Activated T-helper 2 cell treated with anti-CD3 and anti-CD28 coated beads, Interferon-gamma antibody, Interleukin-2, Interleukin-4, amounts not matched to agents 10 μg/mL and 5 μg/mL and 100 μg/mL, durations not matched to agents 14 hours and 24 hours and 36 hours (primary cell): ENCODE measurements around the gene WDFY4. TPM values are rescaled to one million over a fixed set of nuclear protein-coding genes. Genes with fewer than 3 reads are reported as not detected.
A peak's percentile ranks its signal among the peaks of the same experiment; 100 is the strongest.

Experiments used
- DNase-seq: peaks from one replicate; pipeline ENCODE4 v3.0.0; 2021; ENCODE audit warnings: low spot score
- H3K27ac Mint-ChIP-seq: one replicate; pipeline ENCODE4 v1.8.0; 2021; ENCODE audit warnings: mixed read lengths
- H3K27me3 Mint-ChIP-seq: one replicate; pipeline ENCODE4 v1.8.0; 2021; ENCODE audit warnings: low read depth, mixed read lengths
- H3K36me3 Mint-ChIP-seq: one replicate; pipeline ENCODE4 v1.8.0; 2021; ENCODE audit warnings: low read depth, mixed read lengths
- H3K4me1 Mint-ChIP-seq: one replicate; pipeline ENCODE4 v1.8.0; 2021; ENCODE audit warnings: low read depth, mixed read lengths
- H3K4me3 Mint-ChIP-seq: one replicate; pipeline ENCODE4 v1.8.0; 2021; ENCODE audit warnings: low read depth, mild to moderate bottlenecking, moderate library complexity, mixed read lengths
- H3K9me3 Mint-ChIP-seq: one replicate; pipeline ENCODE4 v1.8.0; 2021; ENCODE audit warnings: mixed read lengths
- intact Hi-C: fragments of 100-400 bp; cut with micrococcal nuclease; formaldehyde crosslinking; loops from one replicate; pipeline ENCODE4 v1.15.1; 2023
- total RNA-seq: library from RNA; stranded (reverse); gene quantifications from 2 replicates; pipeline ENCODE4 v1.2.3, GENCODE V29; 2022

WDFY4 gene
- total RNA-seq, 1 donor from 2014 or later = 0.21 TPM

- no peaks in the 10 kb centered on the region for H3K9me3 Mint-ChIP-seq
- intact Hi-C loops = no loop called here
- peaks cover 30% of the 10 kb centered on the region for H3K27me3 Mint-ChIP-seq
- peaks cover 3% of the 10 kb centered on the region for H3K4me1 Mint-ChIP-seq
- H3K27ac Mint-ChIP-seq = no peak overlapping the region
- H3K36me3 Mint-ChIP-seq = no peaks in the 10 kb centered on the region
- no peak for DNase-seq
- no peak overlapping the region for H3K4me3 Mint-ChIP-seq
Measured at GRCh38 chr10:48649349-48649944, 35.2 kb upstream of the WDFY4 start.

- DNase-seq = no peak
- Mint-ChIP-seq H3K36me3 (no peaks in the 10 kb centered on the region), H3K4me3 (no peak overlapping the region), H3K4me1 (peaks cover 3% of the 10 kb centered on the region), H3K9me3 (no peaks in the 10 kb centered on the region), H3K27ac (no peak overlapping the region), H3K27me3 (peaks cover 26% of the 10 kb centered on the region)
- intact Hi-C loops = loop anchor here (10.0 kb wide), 1 partner anchor 754 kb away; no protein-coding TSS in a partner anchor
Measured at GRCh38 chr10:48651293-48651692, 33.4 kb upstream of the WDFY4 start.

- intact Hi-C loops = loop anchor here (10.0 kb wide), 1 partner anchor 753 kb away; no protein-coding TSS in a partner anchor
- H3K27ac Mint-ChIP-seq = no peak overlapping the region
Measured at GRCh38 chr10:48651839-48652238, 32.8 kb upstream of the WDFY4 start.

GRCh38 chr10:48652344-48652743 is 32.3 kb upstream of the WDFY4 start:
- H3K36me3 Mint-ChIP-seq = no peaks in the 10 kb centered on the region
- no peak overlapping the region for H3K4me3 Mint-ChIP-seq
- H3K4me1 Mint-ChIP-seq = peaks cover 7% of the 10 kb centered on the region
- H3K9me3 Mint-ChIP-seq = no peaks in the 10 kb centered on the region
- intact Hi-C loops = loop anchor here (10.0 kb wide), 1 partner anchor 752 kb away; no protein-coding TSS in a partner anchor
- H3K27ac Mint-ChIP-seq = no peak overlapping the region
- H3K27me3 Mint-ChIP-seq = peaks cover 25% of the 10 kb centered on the region
- DNase-seq = no peak

More at GRCh38 chr10:48651839-48652238, 32.8 kb upstream of the WDFY4 start:
- Mint-ChIP-seq H3K27me3 (peaks cover 25% of the 10 kb centered on the region), H3K36me3 (no peaks in the 10 kb centered on the region), H3K9me3 (no peaks in the 10 kb centered on the region), H3K4me3 (no peak overlapping the region), H3K4me1 (peaks cover 7% of the 10 kb centered on the region)
- DNase-seq = no peak

- peaks cover 28% of the 10 kb centered on the region for H3K27me3 Mint-ChIP-seq
Measured at GRCh38 chr10:48653347-48653746, 31.3 kb upstream of the WDFY4 start.

GRCh38 chr10:48653944-48654698 is 30.6 kb upstream of the WDFY4 start:
- DNase-seq = no peak
- H3K27me3 Mint-ChIP-seq = peaks cover 27% of the 10 kb centered on the region
- intact Hi-C loops = loop anchor here (10.0 kb wide), 1 partner anchor 751 kb away; no protein-coding TSS in a partner anchor
- no peaks in the 10 kb centered on the region for H3K9me3 Mint-ChIP-seq
- H3K27ac Mint-ChIP-seq = no peak overlapping the region
- peaks cover 3% of the 10 kb centered on the region for H3K4me1 Mint-ChIP-seq
- H3K4me3 Mint-ChIP-seq = no peak overlapping the region
- H3K36me3 Mint-ChIP-seq = no peaks in the 10 kb centered on the region

More at GRCh38 chr10:48653347-48653746, 31.3 kb upstream of the WDFY4 start:
- intact Hi-C loops = loop anchor here (10.0 kb wide), 1 partner anchor 751 kb away; no protein-coding TSS in a partner anchor
- H3K36me3 Mint-ChIP-seq = no peaks in the 10 kb centered on the region
- no peak overlapping the region for H3K27ac Mint-ChIP-seq
- peaks cover 3% of the 10 kb centered on the region for H3K4me1 Mint-ChIP-seq
- no peak for DNase-seq
- H3K9me3 Mint-ChIP-seq = no peaks in the 10 kb centered on the region
- no peak overlapping the region for H3K4me3 Mint-ChIP-seq

- H3K27ac Mint-ChIP-seq = no peak overlapping the region
- no peaks in the 10 kb centered on the region for H3K9me3 Mint-ChIP-seq
- no peaks in the 10 kb centered on the region for H3K36me3 Mint-ChIP-seq
- DNase-seq = no peak
- peaks cover 31% of the 10 kb centered on the region for H3K27me3 Mint-ChIP-seq
- H3K4me1 Mint-ChIP-seq = peaks cover 3% of the 10 kb centered on the region
- peak overlapping the region; percentile 14 for H3K4me3 Mint-ChIP-seq
- intact Hi-C loops = loop anchor here (1.0 to 10.0 kb wide), 5 partner anchors 48 to 749 kb away; partner anchors contain the start of gene ARHGAP22
Measured at GRCh38 chr10:48655411-48656240, 29.0 kb upstream of the WDFY4 start.

- Mint-ChIP-seq H3K4me3 (peak overlapping the region; percentile 70), H3K9me3 (no peaks in the 10 kb centered on the region), H3K36me3 (no peaks in the 10 kb centered on the region), H3K4me1 (peaks cover 3% of the 10 kb centered on the region), H3K27ac (no peak overlapping the region), H3K27me3 (peaks cover 31% of the 10 kb centered on the region)
- DNase-seq = peak; percentile 87
- intact Hi-C loops = loop anchor here (1.0 to 10.0 kb wide), 5 partner anchors 49 to 748 kb away; partner anchors contain the start of gene ARHGAP22
Measured at GRCh38 chr10:48656241-48656913, 28.3 kb upstream of the WDFY4 start.

GRCh38 chr10:48656914-48657305 is 27.8 kb upstream of the WDFY4 start:
- Mint-ChIP-seq H3K9me3 (no peaks in the 10 kb centered on the region), H3K4me1 (peaks cover 3% of the 10 kb centered on the region), H3K27me3 (peaks cover 29% of the 10 kb centered on the region), H3K27ac (no peak overlapping the region), H3K36me3 (no peaks in the 10 kb centered on the region), H3K4me3 (no peak overlapping the region)
- DNase-seq = no peak
- intact Hi-C loops = loop anchor here (1.0 to 10.0 kb wide), 5 partner anchors 50 to 748 kb away; partner anchors contain the start of gene ARHGAP22

GRCh38 chr10:48657416-48657815 is 27.3 kb upstream of the WDFY4 start:
- H3K9me3 Mint-ChIP-seq = no peaks in the 10 kb centered on the region
- peaks cover 3% of the 10 kb centered on the region for H3K4me1 Mint-ChIP-seq
- intact Hi-C loops = loop anchor here (5.0 to 10.0 kb wide), 3 partner anchors 50 to 747 kb away; partner anchors contain the start of gene ARHGAP22
- no peak for DNase-seq
- H3K27me3 Mint-ChIP-seq = peaks cover 29% of the 10 kb centered on the region
- H3K27ac Mint-ChIP-seq = no peak overlapping the region
- H3K4me3 Mint-ChIP-seq = no peak overlapping the region
- no peaks in the 10 kb centered on the region for H3K36me3 Mint-ChIP-seq

GRCh38 chr10:48658243-48658974 is 26.3 kb upstream of the WDFY4 start:
- peaks cover 3% of the 10 kb centered on the region for H3K4me1 Mint-ChIP-seq
- DNase-seq = peak; percentile 41
- no peak overlapping the region for H3K27ac Mint-ChIP-seq
- no peaks in the 10 kb centered on the region for H3K9me3 Mint-ChIP-seq
- peaks cover 25% of the 10 kb centered on the region for H3K27me3 Mint-ChIP-seq
- H3K4me3 Mint-ChIP-seq = no peak overlapping the region
- intact Hi-C loops = loop anchor here (2.0 to 10.0 kb wide), 4 partner anchors 51 to 860 kb away; partner anchors contain the start of gene ARHGAP22
- H3K36me3 Mint-ChIP-seq = no peaks in the 10 kb centered on the region
